HG03159 (cell line): ENCODE measurements around the gene KCNJ3.

Experiments used
- ATAC-seq: cut with Tn5 transposase; IDR thresholded peaks from one replicate; pipeline ENCODE4 v1.9.1; 2021; ENCODE audit warnings: mild to moderate bottlenecking, moderate library complexity; ENCODE audit not compliant: unreplicated experiment

KCNJ3 gene, protein sequence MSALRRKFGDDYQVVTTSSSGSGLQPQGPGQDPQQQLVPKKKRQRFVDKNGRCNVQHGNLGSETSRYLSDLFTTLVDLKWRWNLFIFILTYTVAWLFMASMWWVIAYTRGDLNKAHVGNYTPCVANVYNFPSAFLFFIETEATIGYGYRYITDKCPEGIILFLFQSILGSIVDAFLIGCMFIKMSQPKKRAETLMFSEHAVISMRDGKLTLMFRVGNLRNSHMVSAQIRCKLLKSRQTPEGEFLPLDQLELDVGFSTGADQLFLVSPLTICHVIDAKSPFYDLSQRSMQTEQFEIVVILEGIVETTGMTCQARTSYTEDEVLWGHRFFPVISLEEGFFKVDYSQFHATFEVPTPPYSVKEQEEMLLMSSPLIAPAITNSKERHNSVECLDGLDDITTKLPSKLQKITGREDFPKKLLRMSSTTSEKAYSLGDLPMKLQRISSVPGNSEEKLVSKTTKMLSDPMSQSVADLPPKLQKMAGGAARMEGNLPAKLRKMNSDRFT

DNA sequence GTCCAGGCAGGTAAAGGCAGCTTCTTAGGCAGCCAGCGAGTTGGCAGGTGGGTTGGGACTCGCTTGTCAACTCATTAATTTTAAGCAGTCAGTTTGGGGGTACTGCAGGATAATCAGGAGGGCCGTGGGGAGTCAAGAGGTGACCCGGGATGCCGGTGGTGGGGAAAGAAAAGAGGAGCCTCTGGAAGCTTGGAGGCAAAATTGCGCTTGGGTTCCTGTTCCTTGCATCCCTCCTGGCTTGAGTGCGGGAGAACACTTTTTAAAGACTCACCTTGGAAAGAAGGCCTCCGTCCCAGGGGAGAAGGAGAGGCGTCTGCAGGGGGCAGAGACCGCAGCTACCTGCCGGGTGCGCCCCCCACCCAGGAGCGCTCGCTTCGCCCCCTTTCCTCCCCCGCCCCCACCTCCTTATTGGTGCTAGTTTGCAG lies at the start of gene KCNJ3:
Gene KCNJ3, plus strand, starts transcription at position 400 of the 425 bp plus-strand sequence. CDS start 81 bp downstream, outside the sequence.
- no peak for ATAC-seq

DNA sequence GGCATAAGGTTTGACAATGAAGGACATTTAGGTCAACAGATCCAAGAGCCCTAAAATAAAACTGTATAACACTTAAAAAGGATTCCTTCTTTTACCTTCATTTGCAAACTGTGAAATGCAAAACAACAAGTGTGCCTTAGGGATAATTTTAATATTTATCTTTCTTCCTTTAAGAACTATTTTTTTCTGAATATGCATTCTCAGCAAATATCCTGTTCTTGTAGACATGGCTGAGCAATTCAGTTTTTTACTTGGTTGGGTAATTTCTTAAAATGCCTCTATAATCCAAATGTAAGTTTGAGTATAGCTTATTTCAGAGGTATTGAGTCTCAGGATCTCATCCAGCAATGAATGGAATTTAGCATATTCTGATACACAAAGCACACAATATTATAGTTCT lies 43.0 kb upstream of the KCNJ3 start:
- ATAC-seq: no peak

DNA sequence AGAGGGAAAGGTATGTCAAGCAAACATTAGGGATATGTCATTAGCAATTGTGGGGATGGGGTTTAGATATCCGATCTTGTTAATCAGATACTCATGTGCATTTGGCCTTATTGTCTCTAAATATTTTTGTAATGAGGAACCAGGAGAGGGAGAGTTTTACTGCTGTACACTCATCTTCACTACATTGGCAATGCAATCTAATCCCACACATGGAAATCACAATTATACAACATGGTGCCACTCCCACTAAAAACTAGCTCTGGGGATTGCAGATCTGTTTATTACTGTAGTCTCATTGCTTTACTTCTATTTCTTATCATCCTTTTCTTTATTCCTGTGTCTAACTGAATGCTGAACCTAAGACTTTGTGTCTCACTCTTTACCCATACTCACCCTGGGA lies 39.6 kb upstream of the KCNJ3 start:
- ATAC-seq: no peak

DNA sequence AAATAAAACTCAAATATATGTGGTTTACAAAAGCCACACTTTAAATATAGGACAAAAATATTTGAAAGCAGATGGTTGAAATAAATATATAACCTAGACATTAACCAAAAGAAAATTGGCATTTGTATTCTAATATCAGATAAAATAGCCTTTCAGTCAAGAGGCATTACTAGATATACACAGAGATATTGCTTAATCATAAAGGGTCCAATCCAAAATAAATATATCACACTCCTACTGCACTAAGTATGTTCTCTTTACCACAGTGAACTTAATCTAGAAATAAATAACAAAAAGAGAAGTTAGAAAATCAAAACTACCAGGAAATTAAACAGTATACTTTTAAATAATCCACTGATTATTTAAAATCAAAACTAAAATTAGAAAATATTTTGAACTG lies 34.2 kb upstream of the KCNJ3 start:
- no peak for ATAC-seq

DNA sequence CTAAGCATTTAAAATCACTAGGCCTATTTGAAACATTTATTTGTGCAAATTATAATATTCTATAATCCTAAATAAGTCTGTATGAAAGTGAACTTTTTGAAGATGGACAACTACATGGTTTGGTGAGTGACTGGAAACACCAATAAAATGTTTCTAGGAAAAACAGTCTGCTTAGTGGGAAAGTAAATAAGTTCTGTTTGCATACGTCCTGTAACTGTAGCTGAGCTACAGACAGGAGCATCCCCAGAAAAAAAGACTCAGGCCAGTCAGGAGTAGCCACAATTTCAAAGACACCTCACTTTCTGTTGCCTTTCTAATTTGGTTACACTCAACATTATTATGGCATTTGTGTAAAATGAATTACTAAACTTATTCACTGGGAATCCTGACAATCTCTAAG lies 28.4 kb upstream of the KCNJ3 start:
- ATAC-seq: no peak

DNA sequence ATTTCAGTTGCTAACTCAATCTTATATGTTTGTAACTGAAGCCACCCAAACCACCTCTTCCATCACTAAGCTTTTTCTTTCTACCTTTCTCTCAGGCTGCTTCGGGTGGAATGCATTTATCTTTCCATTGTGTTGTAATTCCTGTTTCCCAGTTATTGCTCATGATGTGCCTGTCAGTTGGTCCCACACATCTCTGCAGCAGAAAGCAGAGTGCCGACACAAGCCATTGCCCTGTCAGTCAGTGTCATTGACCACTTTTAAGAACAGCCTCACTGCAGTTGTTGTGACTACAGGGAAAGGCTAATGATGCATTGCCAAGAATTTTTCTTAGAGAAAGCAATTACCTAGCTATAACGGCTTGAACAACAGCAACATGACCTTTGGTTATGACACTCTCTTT lies 24.8 kb upstream of the KCNJ3 start:
- ATAC-seq: no peak

DNA sequence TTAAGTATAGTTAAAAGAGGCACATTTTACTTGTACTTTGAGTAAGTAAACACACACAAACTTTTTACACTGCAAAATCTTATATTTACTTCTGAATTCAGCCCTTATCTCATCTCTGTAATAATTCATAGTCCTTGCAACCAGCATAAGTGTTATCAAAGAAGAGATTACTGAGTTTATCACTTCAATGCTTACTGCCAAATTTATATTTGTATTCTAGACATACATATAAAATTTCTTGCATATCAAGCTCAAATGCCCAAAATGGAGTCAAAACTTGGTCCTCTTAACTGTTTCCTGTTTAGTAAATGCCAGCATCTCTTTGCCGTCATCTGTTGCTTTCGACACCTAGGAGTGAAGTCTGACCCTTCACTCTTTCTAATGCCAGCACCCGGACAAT lies 21.1 kb upstream of the KCNJ3 start:
- ATAC-seq: no peak

DNA sequence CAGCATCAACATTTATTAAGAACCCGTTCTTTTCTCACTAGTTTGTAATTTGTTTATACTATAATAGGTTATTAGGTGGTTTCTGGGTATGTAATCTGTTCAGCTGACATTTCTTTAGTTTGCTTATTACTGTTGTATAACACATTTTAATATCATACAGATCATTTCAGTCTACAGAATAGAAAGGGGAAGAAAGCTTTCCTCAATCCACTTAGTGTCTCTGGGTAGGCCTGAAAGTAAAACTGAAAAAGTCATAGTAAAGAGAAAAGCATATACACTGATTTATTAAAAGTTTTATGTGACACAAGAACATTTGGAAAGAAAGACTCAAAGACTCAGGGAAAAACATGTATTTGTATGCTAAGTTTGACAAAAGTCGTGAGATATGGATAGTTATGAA lies 16.8 kb upstream of the KCNJ3 start:
- ATAC-seq: no peak

DNA sequence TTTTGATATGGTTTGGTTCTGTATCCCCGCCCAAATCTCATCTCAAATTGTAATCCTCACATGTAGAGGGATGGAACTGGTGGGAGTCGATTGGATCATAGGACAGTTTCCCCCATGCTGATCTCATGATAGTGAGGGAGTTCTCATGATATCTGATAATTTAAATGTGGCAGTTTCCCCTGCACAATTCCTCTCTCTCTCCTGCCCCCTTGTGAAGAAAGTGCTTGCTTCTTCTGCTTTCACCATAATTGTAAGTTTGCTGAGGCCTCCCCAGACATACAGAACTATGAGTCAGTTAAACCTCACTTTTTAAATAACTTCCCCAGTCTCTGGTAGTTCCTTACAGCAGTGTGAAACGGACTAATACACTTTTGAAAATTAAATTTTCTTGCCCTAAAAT lies 12.3 kb upstream of the KCNJ3 start:
- no peak for ATAC-seq

DNA sequence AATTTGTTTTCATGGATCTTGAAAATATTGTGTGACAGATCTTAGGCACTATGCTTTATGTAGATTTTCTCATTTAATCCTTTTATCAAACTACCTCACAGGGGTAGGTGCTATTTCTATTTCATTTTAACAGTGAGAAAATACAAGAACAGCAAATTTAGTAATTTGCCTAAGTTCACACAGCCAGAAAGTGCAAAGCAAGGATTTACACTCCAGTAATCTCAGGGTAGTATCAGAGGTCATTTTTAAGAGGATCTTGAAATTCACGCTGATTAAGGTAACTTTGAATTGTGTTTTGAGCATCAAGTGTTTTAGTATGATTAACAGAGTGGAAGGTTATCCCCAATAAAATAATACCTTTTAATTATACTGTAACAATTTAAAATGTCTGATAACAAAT lies 10.1 kb upstream of the KCNJ3 start:
- ATAC-seq: no peak

DNA sequence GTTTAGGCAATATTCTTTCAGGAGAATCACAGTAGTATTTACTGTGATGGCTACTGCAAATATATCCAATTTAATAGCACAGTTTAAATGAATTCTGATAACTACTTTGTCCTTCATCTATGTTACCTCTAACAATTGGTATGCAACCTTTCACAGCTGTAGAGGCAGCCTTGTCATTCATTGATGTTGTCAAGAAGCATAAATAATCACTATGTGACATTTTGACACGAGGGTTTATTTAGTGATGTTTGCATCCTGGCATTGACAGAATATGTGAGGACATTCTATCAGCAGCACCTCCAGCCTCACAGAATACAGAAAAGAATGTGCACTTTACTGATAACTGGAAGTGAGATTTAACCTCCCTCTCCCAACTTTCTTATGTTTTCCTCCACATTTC lies 9.3 kb upstream of the KCNJ3 start:
- ATAC-seq: no peak

DNA sequence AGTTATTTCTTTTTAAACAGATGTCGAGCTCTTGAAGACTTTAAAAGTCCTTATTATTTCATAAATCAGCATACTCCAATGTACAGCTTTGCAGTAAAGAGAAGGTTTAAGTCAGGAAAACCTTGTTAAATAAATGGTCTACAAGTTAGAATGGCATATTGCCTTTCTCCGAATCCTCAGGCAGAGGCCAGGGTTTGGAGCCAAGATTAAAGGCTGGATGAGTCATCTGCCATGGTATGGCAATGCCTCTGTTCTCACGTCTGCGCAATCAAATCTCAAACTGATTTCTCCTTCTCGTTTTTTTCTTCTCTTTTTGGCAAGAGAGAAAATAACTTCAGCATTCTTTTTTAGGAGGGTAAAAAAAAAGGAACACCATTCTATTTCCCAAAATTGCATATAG lies 5.6 kb upstream of the KCNJ3 start:
- no peak for ATAC-seq

DNA sequence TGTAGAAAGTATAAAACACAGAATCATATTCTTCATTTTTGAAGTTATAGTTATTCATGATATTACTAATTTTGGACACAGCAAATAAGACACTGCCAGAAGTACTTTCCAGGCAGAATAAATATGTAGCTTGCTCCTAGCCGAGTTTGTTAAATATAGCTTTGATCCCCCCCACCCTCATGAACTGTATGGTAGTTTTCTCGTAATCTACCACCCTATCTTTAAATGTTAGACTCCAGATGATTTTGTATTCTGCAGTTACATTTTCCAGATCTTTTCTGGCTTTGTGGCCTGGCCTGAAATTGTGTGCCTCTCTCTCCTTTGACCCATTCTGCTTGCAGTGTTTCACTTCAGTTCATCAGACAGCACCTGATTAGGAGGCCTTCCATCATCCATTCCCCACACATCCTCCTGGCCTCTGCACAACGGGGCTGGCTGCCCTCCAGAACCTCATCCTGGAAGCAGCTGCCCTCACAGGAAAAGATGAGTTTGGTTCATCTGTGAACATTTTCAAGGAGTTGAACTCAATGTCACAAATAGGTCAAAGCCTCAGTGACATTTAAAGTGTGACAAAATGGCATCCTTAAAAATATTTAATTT lies 4.7 kb upstream of the KCNJ3 start:
- ATAC-seq: no peak

DNA sequence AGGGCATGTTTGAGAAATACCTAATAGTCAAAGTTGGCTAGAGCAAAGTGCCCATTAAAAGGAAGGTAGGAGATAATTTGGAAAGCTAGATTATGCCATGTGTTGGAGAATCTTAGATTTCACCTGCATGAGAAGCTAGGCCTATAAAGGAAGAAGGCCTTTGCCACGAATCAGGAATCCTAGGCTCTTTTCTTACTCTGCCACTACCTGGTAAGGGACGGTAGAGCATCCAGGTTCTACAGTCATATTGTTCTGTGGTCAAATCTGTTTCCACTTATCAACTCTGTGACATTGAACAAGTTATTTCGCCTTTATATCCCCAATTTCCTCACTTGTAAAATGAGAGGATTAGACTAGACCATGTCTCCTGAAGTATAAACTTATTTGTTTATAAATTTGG lies 3.6 kb upstream of the KCNJ3 start:
- no peak for ATAC-seq

DNA sequence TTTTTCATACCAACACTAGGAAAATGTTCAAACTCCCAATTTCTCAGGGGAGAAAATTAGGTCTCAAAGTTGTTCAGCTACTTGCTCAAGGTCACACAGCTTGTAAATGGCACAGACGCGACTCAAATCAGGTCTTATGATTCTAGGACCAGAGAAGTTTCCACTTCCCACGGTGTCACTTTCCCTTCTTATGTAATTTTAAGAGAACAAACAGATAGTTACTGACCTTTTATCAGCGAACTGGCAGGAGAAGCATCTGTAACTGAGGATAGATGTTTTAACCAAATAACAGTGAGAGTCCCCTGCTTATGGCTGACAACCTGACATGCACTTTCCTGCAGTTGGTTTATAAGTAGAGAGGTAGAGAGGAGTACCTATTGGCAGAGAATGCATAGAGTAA lies 2.1 kb upstream of the KCNJ3 start:
- ATAC-seq: no peak

DNA sequence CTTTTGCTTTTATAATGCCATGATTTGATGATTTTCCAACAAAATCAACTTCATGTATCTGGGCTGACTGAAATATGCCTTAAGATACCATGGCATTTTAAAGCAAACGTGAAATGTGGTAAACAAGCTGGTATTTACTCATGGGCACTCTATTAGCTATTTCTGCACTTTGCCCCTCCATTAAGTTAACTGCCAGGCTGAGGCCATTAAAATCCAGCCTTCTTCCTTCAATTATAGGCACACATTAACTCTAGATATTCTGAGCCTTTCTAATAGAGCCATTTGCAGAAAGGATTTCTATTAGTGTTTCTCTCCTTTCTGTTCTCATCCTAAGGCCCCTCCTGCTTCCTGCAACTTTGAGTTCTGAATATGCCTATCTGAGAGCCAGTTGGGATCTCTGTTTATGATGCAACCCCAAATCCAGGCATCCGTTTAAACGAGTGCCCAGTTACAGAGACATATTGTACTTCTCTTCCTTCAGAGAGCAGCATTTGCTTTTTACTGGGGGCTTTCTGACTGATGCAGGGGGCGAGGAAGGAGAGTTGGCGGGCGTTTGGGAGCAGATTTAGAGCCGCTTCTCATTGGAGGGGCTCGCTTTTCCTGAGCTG lies 1.6 kb upstream of the KCNJ3 start:
- no peak for ATAC-seq

DNA sequence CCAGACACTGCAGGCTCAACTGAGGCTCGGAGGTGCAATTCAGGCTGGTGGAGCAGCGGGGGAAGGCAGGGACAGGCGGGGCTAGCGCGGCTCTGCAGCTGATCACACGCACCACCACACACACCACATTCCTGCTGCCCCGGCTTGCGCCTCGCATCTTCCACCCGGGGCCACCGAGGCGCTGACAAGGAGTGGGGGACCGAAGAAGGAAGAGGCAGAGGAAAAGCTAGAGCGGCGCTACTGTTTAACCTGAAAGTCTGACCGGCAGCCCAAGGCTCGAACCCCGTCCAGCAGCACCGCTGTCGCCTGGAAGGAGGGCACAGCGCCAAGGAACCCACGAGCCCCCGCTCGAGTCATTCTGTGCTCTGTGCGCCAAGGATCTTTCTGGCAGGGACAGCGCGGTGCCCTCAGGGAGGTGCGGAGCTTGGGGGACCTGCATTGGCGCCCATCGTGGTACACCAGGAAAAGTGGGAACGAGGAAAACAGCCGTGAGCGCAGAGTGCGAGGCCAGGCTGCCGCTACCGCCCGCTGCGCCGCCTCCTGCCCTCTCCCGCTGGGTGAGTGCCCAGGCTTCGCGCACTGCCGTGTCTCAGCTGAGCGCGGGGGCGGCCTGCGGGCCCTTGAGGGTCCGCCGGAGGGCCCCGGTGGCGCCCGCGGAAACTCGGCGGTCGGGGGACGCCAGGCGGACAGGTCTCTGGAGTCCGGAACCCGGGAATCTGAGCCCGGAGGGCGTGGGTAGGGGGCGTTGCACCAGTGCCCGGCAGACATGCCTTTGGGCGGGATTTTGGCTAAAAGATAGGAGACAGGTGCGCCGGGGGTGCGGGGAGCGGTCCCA lies 860 bp upstream of the KCNJ3 start:
- no peak for ATAC-seq

DNA sequence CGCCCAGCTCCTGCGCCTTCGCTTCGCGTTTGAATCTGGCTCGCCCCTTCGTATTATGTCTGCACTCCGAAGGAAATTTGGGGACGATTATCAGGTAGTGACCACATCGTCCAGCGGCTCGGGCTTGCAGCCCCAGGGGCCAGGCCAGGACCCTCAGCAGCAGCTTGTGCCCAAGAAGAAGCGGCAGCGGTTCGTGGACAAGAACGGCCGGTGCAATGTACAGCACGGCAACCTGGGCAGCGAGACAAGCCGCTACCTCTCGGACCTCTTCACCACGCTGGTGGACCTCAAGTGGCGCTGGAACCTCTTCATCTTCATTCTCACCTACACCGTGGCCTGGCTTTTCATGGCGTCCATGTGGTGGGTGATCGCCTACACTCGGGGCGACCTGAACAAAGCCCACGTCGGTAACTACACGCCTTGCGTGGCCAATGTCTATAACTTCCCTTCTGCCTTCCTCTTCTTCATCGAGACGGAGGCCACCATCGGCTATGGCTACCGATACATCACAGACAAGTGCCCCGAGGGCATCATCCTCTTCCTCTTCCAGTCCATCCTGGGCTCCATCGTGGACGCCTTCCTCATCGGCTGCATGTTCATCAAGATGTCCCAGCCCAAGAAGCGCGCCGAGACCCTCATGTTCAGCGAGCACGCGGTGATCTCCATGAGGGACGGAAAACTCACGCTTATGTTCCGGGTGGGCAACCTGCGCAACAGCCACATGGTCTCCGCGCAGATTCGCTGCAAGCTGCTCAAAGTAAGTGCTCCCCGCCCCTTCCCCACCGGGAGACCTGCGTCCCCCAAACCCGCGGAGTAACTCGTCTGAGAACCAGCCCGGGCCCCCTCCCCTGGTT lies 453 bp downstream of the KCNJ3 start:
- ATAC-seq: no peak

DNA sequence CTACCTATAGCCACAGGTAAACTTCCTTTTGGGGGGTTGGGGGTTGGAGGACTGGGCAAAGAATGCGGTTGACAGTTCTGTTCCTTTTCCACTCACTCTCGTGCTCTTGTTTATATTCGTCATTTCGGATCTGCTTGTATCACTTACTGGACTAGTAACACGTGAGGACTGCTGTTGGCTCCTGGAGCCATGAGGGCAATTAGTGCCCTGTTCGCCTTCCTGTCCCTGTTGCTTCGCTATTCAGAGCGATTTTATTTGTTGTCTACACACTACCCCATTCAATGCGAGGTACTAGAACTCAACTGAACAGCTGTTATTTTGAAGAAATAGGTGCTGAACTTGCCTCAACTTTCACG lies 1.1 kb downstream of the KCNJ3 start:
- ATAC-seq: no peak

DNA sequence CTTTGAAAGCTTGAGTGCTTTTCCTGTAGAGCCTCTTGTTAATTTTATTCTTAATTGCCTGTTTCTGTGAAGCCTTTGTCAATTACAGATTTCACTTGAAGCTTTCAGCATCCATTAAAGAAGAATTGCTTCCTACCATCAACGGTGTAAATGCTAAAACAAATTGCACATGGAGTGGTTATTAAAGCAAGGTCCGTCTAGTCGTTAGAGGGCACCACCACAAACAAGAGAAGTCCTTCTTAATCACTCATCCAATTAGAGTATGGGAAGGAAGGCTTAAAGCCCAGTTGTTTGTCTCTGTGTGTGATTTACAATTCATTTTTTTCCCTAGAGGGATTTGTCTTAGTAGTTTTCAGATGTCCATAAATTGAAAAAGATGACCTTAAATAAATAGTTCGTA lies 1.6 kb downstream of the KCNJ3 start:
- ATAC-seq: no peak
